Mesodermal cell (in vitro differentiated cells): ENCODE results near the gene RNF168.
A peak's percentile ranks its signal among the peaks of the same experiment; 100 is the strongest.
"Not testable (repeated sequence)": the region's sequence is repeated elsewhere in the genome, so short reads cannot be mapped to it uniquely, and the experiment has no call there.

ENCODE experiments used
- H3K27ac ChIP-seq: 2 replicates; pipeline ENCODE4 v1.7.0; 2013; ENCODE audit warnings: mild to moderate bottlenecking, low read depth, low read length, moderate library complexity; ENCODE audit not compliant: severe bottlenecking
- H3K36me3 ChIP-seq: 2 replicates; pipeline ENCODE4 v1.7.1; 2013; ENCODE audit warnings: mild to moderate bottlenecking, low read length, moderate library complexity; ENCODE audit not compliant: control insufficient read depth, insufficient read depth
- H3K4me1 ChIP-seq: one replicate; pipeline ENCODE4 v1.7.1; 2013; ENCODE audit warnings: mild to moderate bottlenecking, low read length; ENCODE audit not compliant: insufficient read depth, control insufficient read depth, poor library complexity, severe bottlenecking
- H3K4me3 ChIP-seq: 2 replicates; pipeline ENCODE4 v1.7.0; 2013; ENCODE audit warnings: low read length, control low read depth, mild to moderate bottlenecking; ENCODE audit not compliant: insufficient read depth, poor library complexity, severe bottlenecking; ENCODE audit errors: extremely low read depth
- H3K9me3 ChIP-seq: 2 replicates; pipeline ENCODE4 v1.7.1; 2013; ENCODE audit warnings: mild to moderate bottlenecking, low read length, moderate library complexity; ENCODE audit not compliant: control insufficient read depth
- WGBS, 2 experiments: methylation state at CpG; one replicate each; pipeline ENCODE4 v1.1.5; 2013; ENCODE audit warnings: missing lambda C conversion rate in 2 of 2; ENCODE audit not compliant: insufficient coverage in 2 of 2; 5-methylcytosine and 5-hydroxymethylcytosine counted together

Gene RNF168

GRCh38 chr3:196432137-196432879 lies 71.3 kb downstream of the RNF168 start, which contains the start of gene UBXN7:
TSS of gene UBXN7 (minus strand) at chr3:196432427. CDS start at chr3:196432399, 28 bp downstream.
- Histone ChIP-seq H3K9me3 (no peaks in the 10 kb centered on the region), H3K4me1 (no peaks in the 10 kb centered on the region), H3K36me3 (peaks cover 21% of the 10 kb centered on the region), H3K4me3 (peak within 1 kb of the TSS; percentile 99), H3K27ac (peak within 1 kb of the TSS; percentile 89)
- WGBS, 2 experiments: 0% methylated on average over 40 to 51 of the region's 67 CpGs

GRCh38 chr3:196431181-196432136 lies 72.1 kb downstream of the RNF168 start:
- Histone ChIP-seq H3K4me3 (peak overlapping the region; percentile 99), H3K27ac (peak overlapping the region; percentile 86), H3K36me3 (peaks cover 29% of the 10 kb centered on the region), H3K4me1 (no peaks in the 10 kb centered on the region), H3K9me3 (no peaks in the 10 kb centered on the region)
- WGBS, 2 experiments: 5% methylated on average over 25 to 33 of the region's 50 CpGs

- H3K27ac ChIP-seq: no peak overlapping the region
- H3K9me3 ChIP-seq: no peaks in the 10 kb centered on the region
- H3K4me3 ChIP-seq: no peak overlapping the region
- H3K36me3 ChIP-seq: peaks cover 50% of the 10 kb centered on the region
- no peaks in the 10 kb centered on the region for H3K4me1 ChIP-seq
- WGBS, 2 experiments: 93 to 98% methylated on average over 3 of the region's 6 CpGs
These were observed 75.5 kb downstream of the RNF168 start for GRCh38 chr3:196428041-196428440.

- not testable (repeated sequence) for H3K4me3 ChIP-seq, H3K4me1 ChIP-seq, H3K27ac ChIP-seq, H3K9me3 ChIP-seq
- H3K36me3 ChIP-seq: peaks cover 59% of the 10 kb centered on the region
- WGBS, 2 experiments: 94% methylated on average over 2 of the region's 6 CpGs; no CpG with 5 or more reads in 1 of the 2 experiments
These were observed 79.1 kb downstream of the RNF168 start for GRCh38 chr3:196424421-196424820.

GRCh38 chr3:196423044-196423781 lies 80.4 kb downstream of the RNF168 start:
- WGBS, 2 experiments: 92 to 94% methylated on average over 10 of the region's 10 CpGs
- no peak overlapping the region for H3K27ac ChIP-seq
- no peak overlapping the region for H3K4me3 ChIP-seq
- no peaks in the 10 kb centered on the region for H3K9me3 ChIP-seq
- no peaks in the 10 kb centered on the region for H3K4me1 ChIP-seq
- H3K36me3 ChIP-seq: peaks cover 52% of the 10 kb centered on the region

GRCh38 chr3:196421668-196422067 lies 81.9 kb downstream of the RNF168 start:
- H3K9me3 ChIP-seq, H3K4me3 ChIP-seq, H3K4me1 ChIP-seq, H3K27ac ChIP-seq: not testable (repeated sequence)
- H3K36me3 ChIP-seq: peaks cover 48% of the 10 kb centered on the region
- 100% methylated on average over 1 to 3 of the region's 5 CpGs for WGBS, 2 experiments

GRCh38 chr3:196419386-196419785 lies 84.2 kb downstream of the RNF168 start:
- Histone ChIP-seq H3K4me3 (no peak overlapping the region), H3K27ac (no peak overlapping the region), H3K4me1 (peaks cover 3% of the 10 kb centered on the region), H3K36me3 (peaks cover 41% of the 10 kb centered on the region), H3K9me3 (no peaks in the 10 kb centered on the region)
- whole genome bisulfite sequencing, 2 experiments: 88 to 100% methylated on average over 4 to 5 of the region's 6 CpGs
